NCI-H524 (cell line): ENCODE measurements around the gene FAAH.
A peak's percentile ranks its signal among the peaks of the same experiment; 100 is the strongest.

Source experiments
- DNase-seq, 2 experiments: peaks; one replicate each; lab custom pipeline; 2025; lab: John Stamatoyannopoulos, UW

FAAH gene

DNA sequence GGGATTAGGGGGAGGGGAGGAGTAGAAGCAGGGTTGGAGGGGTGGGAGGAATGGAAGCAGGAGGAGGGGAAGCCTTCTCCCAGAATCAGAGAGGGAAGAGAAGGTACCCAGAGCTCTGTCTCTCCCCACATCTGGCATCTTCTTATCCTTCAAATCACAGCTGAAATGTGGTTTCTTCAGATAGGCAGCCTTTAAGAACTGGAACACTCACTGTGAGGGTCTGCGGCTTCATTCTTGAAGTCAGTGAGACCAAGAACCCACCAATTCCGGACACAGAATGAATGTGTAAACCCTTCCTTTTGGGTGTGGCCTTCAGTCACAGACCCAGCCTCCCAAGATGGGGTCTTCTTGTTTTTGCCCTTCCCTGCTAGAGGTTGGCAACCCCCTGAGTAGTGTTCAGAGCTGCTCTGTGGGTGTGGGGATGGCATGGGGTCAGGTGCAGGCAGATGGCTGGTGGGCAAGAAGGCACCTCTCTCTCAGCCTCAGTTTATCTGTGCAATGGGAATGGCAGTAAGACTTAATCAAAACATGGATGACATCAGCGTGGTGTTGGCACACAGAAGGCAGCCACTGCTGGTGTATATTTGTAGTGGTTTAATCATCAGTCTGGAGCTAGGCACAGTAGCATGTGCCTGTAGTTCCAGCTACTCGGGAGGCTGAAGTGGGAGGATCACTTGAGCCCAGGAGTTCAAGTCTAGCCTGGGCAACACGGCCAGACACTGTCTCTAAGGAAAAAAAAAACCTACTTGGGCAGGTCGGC is 7.2 kb downstream of the FAAH start:
- DNase-seq: no peak

DNA sequence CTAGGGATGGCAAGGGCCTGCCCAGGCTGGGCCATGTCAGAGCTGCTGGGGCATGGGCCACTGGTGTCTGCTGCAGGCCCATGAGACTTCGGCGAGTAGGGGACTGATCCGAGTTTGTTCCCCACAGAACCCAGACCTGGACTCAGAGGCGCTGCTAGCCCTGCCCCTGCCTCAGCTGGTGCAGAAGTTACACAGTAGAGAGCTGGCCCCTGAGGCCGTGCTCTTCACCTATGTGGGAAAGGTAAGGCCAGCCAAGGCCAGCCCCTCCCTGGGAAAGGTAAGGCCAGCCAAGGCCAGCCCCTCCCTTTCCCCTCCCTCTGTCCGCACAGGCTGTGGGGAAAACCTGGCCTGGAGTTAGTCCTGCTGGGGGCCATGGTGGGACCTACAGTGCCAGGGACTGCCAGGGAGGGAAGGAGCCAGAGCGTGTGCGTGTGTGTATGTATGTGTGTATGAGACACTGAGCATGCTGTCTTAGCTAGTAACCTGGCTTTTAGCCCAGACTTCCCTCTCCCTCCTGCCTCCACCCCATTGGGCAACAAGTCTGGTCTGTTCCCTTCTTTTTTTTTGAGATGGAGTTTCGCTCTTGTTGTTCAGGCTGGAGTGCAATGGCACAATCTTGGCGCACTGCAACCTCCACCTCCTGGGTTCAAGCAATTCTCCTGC is 8.0 kb downstream of the FAAH start:
- DNase-seq: peak in 1 of 2 experiments; percentile 13

DNA sequence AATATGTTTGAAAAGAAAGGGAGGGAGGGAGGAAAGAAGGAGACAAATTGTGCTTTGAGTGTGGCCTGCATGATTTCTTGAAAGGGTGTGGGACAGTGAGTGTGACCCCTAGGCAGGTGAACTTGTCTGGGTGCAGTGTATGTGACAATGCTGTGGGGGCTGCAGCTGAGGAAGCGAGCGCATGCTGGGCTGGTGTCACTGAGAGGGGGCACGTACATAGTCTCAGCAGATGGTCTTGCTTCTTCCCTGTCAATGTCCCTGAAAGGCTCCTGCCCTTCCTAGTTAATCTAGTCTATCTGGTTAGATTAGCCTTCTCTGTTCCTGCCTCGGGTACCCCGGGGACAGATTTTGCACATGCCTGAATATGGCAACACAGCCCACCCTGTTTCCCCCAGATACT is 9.8 kb downstream of the FAAH start:
- peak in 1 of 2 experiments; percentile 2 for DNase-seq

DNA sequence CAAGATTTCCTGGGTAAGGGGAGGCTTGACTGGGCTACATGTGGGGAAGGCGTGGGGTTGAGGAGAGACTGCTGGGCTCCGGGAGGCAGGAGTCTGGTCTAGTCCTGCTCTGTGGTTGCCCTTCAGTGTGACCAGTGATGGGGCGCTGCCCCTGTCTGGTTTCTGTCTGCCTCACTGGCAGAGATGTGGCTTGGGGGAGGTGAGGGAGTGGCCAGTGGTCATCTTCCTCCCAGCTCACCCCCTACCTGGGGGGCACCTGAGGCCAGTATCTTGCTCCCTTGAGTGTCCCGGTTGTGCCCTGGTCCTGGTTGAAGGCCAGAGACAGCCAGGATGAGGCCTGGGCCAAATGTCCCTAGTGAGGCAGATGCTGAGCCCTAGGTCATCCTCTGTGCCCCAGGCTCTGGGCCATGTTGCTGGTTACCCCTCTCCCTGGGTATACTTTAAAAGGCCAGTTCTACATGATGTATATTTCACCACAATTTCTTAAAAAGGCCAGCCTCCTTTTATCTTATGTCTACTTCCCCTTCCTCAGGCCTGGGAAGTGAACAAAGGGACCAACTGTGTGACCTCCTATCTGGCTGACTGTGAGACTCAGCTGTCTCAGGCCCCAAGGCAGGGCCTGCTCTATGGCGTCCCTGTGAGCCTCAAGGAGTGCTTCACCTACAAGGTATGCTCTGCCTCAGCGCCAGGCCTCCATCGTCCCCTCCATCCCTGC is 10.5 kb downstream of the FAAH start:
- DNase-seq: no peak

DNA sequence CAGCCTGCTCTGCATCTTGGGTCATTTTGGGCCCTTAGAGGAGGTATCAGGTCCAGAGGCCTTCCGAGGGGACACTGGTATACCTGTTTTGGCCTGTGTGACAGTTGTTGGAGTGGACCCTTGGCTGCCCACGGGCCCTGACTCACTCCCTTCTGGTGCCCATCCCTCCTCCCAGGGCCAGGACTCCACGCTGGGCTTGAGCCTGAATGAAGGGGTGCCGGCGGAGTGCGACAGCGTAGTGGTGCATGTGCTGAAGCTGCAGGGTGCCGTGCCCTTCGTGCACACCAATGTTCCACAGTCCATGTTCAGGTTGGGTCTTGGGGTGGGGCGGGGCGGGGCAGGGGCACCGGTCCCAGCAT is 11.1 kb downstream of the FAAH start:
- no peak for DNase-seq

DNA sequence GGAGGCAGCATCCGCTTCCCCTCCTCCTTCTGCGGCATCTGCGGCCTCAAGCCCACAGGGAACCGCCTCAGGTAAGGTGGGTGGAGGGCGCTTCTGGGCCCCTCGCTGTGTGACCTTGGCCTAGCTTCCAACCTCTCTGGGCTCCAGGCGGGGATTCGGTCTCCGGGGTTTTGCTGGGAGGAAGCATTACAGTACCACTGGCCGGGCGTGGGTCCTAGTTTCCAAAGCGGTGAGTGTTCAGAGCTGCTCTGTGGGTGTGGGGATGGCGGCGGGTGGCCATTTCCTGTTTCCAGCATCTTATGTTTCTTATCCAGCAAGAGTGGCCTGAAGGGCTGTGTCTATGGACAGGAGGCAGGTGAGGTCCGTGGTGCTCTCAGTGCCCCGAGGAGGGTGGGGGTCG is 11.6 kb downstream of the FAAH start:
- DNase-seq: no peak

DNA sequence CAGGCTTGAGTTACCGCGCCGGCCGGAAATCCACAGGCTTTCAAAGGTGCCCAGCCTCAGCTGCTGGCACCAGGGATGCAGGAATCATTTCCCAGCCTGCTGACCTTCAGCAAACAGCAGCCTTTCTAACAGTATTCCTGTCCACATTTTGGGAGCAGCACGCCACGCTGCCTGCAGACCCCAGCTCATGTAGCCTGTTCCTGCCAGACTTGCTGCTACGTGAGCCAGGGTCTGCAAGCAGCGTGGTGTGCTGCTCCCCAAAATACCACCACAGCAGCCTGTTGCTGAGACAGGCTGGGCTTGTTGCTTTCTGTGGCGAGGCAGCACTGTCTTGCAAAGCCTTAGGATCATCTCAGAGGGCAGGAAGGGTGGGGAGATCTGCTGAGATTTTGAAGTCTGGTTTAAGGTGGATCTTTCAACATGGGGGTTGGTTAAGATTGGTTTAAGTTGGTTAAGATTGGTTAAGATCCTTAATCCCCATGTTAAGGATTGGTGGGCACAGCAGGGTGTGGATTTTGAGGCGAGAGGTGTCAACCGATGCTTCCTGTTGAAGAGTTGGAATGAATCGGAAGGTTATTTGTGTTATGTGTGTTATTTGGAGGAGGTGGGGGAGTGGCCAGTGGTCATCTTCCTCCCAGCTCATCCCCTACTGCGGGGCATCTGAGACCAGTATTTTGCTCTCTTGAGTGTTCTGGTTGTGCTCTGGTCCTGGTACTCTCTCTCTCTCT is 12.9 kb downstream of the FAAH start:
- DNase-seq: no peak

DNA sequence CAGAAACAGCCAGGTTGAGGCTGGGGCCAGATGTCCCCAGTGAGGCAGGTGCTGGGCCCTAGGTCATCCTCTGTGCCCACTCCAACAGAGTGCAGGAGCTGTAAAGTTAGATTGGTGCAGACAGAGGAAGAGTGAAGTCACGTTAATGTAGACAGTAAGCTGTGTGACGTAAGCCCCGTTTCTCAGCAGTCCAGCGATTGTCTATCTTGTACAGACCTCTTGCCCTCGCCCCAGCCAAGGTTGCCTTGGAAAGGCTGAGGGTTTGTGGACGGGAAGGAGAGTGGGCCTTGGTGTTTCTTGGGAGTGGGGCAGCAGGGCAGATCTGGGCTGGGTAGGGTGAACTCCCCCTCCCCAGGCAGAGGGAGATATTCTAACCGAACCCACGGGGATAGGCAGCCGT is 13.5 kb downstream of the FAAH start:
- no peak for DNase-seq

DNA sequence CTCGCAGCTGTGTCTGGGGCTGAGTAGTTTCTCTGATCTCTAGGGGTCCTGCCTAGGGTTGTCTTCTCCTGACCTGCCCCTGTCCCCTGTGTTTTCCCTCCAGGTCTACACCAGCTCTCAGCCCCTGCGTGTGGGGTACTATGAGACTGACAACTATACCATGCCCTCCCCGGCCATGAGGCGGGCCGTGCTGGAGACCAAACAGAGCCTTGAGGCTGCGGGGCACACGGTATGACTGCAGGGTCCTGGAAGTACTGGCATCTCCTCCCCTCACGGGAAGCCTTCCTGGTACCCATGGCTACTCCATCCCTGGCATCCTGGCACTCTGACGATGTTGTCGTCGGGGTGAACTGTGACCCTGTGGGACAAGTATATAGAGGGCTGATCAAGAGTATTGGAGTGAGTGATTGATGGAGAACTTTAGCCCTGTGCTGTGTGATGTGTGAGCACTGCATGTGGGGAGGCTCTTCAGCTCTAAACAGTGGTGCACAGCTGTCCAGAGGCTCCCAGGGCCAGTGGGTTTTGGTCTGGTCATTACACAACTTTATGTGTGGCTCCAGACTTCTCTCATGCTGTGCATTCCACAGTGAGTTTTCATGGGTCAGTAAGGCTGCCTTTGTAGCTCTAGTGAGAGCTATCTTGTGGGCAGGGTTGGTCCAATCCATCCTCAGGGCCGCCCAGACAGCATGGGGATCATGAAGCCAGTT is 14.4 kb downstream of the FAAH start:
- no peak for DNase-seq

DNA sequence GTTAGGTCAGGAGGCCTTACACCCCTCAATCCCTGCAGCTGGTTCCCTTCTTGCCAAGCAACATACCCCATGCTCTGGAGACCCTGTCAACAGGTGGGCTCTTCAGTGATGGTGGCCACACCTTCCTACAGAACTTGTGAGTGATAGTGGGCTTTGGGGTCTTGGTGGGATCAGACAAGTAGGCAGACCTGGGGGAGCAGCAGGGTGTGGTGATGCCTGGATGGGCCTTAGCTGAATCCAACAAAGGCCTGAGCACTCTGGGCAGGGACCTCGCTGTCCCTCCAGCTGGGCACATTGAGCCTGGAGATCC is 14.9 kb downstream of the FAAH start:
- no peak for DNase-seq

DNA sequence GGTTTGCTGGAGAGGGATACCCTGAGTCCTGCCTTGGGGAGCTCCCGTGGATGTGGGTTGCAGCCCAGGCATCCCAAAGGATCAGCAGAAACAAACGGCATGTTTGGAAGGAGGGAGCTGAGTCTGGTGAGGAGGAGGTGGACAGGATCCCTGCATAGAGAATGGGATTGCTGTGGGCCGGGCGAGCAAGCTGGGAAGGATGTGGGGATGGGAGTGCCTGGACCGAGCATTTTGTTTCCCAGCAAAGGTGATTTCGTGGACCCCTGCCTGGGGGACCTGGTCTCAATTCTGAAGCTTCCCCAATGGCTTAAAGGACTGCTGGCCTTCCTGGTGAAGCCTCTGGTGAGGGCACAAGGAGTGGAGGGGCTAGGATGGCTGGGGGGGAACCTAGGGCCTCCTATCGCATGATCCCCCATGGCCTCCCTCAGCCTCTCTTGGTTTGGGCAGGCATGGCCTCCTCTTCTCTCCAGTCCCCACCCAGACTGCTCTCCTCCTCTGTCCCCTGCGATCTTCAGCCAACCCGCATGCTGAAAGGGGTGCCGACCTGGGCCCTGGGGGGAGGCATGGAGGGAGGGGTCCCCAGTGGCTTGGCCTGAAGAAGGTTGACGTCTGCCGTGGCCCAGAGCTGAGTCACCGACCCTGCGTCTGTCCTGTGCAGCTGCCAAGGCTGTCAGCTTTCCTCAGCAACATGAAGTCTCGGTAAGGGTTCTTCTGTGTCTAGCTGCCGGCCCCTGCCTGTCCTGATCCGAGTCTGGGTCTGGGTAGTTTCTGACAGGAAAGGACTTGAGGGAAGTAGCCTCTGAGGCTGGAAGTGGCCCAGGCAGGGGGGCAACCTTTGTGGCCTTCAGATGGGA is 16.3 kb downstream of the FAAH start:
- no peak for DNase-seq

DNA sequence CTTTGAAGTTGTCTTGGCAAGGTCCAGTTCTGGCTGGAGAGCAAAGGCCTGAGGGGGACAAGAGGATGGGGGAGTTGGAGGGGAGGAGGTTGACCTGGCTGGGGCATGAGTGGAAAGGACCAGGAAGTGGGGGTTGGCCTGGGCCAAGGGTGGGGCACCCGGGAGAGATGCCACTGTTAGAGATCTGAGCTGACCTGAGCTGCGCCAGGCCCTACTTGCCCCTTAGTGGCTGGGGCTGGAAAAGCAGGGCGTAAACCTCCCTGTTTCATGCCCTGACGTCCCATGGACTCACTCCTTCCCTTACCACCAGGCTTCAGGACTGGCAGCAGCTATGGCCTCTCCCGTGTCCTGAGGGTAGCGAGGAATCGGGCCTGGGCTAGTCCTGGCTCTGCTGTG is 16.9 kb downstream of the FAAH start:
- no peak for DNase-seq

DNA sequence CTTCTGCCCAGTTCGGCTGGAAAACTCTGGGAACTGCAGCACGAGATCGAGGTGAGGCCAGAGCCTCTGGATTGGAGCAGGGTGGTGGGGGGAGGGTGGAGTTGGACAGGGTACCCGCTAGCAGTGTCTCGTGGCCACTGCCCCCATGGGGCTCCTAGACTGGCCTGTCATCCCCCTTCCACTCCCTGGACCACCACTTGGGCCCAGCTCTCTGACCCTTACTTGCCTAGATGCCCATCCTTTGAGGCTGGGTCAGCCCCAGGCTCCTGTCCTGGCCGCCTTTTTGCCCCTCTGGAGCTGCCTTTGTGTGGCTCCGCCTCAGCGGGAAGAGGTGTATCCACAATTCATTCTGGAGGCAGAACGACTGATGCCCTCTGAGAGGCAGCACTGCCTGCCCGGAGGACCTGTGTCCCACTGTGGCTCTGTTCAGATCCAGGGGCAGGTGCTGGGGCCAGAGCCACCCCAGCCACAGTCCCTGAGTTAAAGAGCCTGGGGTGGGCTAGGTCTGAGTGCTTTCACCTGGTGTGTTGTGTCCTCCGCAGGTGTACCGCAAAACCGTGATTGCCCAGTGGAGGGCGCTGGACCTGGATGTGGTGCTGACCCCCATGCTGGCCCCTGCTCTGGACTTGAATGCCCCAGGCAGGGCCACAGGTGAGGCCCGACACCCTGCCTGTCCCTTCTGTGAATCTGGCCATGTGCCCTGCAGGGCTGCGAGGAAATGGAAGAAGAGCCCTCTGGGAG is 17.7 kb downstream of the FAAH start:
- DNase-seq: no peak

DNA sequence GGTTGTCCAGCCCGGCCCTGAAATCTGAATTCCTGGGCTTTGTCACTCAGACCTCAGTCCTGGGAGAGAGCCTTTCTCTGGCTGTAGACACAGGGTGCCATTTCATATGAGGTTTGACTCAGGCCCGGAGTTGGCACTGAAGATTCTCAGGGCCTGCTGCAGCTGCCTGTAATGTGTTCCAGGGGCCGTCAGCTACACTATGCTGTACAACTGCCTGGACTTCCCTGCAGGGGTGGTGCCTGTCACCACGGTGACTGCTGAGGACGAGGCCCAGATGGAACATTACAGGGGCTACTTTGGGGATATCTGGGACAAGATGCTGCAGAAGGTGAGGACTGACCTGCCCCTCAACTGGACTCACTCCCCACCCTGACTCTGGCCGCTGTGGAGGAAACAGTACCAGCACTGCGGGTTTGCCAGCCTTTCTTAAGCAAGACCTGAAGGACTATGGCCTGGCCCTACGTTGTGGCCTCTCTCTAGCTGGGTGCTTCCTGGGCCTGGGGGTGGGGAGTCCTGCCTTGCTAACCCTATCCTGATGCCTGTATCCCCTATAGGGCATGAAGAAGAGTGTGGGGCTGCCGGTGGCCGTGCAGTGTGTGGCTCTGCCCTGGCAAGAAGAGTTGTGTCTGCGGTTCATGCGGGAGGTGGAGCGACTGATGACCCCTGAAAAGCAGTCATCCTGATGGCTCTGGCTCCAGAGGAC is 18.9 kb downstream of the FAAH start:
- DNase-seq: no peak

DNA sequence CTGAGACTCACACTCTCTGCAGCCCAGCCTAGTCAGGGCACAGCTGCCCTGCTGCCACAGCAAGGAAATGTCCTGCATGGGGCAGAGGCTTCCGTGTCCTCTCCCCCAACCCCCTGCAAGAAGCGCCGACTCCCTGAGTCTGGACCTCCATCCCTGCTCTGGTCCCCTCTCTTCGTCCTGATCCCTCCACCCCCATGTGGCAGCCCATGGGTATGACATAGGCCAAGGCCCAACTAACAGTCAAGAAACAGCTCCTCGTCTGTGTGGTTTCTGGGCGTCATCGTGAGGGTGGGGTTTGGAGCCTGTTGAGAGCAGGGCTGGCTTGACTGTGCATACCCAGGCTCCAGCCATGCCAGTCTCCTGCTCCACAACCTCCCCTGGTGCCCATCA is 19.5 kb downstream of the FAAH start:
- peak in 1 of 2 experiments; percentile 3 for DNase-seq

DNA sequence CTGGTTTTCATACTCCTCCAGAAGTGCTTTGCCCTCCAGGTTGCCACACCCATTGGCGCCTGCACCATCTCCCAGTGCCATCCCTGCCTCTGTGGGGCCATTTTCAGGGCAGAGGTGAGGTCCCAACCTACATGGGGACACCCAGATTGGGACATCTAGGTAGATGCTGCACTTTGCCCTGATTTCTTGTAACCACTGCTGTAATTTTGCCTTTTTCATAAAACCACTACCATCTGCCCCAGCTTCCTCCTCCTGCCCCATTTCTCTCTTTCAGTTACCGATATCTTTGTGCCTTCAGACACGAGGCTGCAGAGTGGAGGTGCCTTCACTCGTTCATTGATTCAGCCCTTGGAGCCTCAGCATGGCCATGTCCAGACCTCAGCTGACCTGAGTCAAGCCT is 21.4 kb downstream of the FAAH start:
- DNase-seq: no peak

DNA sequence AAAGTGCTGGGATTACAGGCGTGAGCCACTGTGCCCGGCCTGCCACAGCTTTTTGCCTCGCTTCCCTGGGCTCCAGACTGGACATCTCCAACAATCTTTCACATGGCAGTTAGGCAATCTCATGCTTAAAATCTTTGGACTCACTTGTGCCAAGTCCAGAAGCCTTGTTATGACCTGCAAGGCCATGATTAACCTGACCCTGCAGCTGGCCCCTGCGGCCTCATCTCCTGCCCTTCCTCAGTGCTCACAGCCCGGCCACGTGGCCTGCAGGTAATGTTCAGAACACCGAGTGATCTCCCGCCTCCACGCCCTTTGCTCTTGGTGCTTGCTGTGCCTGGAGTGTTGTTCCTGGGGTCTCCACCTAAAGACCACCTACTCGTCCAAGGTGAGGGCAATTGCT is 24.9 kb downstream of the FAAH start:
- DNase-seq: no peak

DNA sequence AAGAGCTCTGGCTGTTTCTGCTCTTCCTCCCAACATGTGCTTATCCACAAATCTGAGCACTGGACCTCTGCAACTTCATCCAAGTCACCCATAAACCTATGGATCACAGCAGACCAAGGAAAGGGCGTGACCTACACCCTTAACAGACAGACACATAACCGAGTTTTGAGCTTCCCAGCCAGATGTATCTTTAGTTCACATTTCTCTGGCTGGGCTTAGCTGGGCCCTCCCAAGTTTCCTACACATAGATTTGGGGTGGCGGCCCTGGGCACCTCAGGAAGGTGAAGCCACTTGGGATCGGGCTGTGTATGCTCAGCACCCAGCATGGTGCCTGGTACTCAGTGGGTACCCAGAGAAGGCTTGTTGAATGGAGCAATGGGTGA is 26.4 kb downstream of the FAAH start:
- no peak for DNase-seq

DNA sequence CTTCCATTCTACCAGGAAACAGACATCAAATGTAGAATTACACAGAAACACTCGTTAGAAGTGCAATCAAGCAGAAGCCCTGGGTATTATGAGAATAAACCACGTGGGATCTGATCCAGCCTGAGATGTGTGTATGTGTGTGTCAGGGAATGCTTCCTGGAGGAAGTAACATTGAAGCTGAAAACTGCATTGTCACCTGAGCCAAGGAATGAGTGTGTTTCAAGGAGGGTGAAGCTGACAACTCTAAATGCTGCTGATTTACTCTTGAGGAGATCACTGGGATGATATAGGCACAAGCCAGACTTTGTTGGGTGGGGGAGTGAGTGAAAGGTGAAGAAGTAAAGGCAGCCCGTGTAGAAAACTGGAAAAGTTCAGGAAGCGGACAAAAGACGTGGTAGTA is 27.6 kb downstream of the FAAH start:
- no peak for DNase-seq
